Adipocyte (in vitro differentiated cells): ENCODE measurements around the gene TTC1.
"Not testable (repeated sequence)": the region's sequence is repeated elsewhere in the genome, so short reads cannot be mapped to it uniquely, and the experiment has no call there.

ENCODE experiments used
- DNase-seq: peaks from one replicate; pipeline ENCODE4 v3.0.0-alpha.2; 2015; ENCODE audit warnings: low read depth
- H3K27me3 ChIP-seq: replicated peaks from 2 replicates; pipeline ENCODE4 v1.7.0; 2013; ENCODE audit warnings: mild to moderate bottlenecking, low read length, moderate library complexity; ENCODE audit not compliant: control insufficient read depth, insufficient read depth
- H3K36me3 ChIP-seq: 2 replicates; pipeline ENCODE4 v1.7.0; 2013; ENCODE audit warnings: low read length, mild to moderate bottlenecking, moderate library complexity; ENCODE audit not compliant: control insufficient read depth, insufficient read depth, severe bottlenecking
- H3K4me1 ChIP-seq: 2 replicates; pipeline ENCODE4 v1.7.0; 2013; ENCODE audit warnings: mild to moderate bottlenecking, low read length, moderate library complexity; ENCODE audit not compliant: control insufficient read depth, insufficient read depth
- H3K4me3 ChIP-seq: 2 replicates; pipeline ENCODE4 v1.7.0; 2013; ENCODE audit warnings: mild to moderate bottlenecking, low read length, moderate library complexity
- H3K9ac ChIP-seq: 2 replicates; pipeline ENCODE4 v1.7.0; 2013; ENCODE audit warnings: mild to moderate bottlenecking, low read length, moderate library complexity
- H3K9me3 ChIP-seq: 2 replicates; pipeline ENCODE4 v1.7.0; 2013; ENCODE audit warnings: mild to moderate bottlenecking, low read length, moderate library complexity; ENCODE audit not compliant: control insufficient read depth

The TTC1 gene, protein sequence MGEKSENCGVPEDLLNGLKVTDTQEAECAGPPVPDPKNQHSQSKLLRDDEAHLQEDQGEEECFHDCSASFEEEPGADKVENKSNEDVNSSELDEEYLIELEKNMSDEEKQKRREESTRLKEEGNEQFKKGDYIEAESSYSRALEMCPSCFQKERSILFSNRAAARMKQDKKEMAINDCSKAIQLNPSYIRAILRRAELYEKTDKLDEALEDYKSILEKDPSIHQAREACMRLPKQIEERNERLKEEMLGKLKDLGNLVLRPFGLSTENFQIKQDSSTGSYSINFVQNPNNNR

DNA sequence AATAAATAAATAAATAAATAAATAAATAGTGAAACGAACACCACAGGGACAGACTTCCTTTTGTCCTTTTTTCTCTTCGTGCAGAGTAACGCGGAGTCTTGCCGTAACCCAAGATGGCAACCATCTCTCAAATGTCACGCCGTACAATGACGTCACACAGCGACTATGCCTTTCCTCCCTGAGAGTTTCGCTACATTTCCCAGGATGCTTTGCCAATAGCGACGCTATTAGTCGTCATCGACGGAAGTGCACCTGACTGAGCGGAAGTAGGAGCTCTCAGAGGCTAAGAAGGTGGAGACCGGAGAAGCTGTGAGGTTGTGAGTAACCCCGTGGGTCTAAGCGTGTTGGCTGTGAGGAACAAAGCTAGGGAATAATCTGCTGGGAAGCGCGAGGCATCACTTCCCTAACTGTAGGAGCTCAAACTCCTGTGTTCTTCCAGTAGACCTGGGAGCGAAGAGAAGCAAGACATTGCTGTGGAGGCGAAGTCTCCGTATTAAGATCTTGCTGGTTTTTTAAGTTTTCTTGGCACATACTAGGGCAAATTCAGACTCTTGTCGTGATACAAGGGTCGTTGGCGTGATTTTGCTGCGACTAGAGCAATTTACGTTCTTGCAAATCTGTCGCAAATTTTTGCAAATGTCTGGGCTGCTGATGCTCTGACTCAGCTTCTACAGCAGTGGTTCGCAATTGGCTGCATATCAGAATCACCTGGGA lies at the start of gene TTC1:
TTC1 (plus strand) TSS at position 263 of the 714 bp plus-strand sequence. CDS start 1,390 bp downstream, outside the sequence.
- DNase-seq, result peak; percentile 99
- peak within 1 kb of the TSS; percentile 92 for H3K9ac ChIP-seq
- H3K4me1 ChIP-seq, result peaks cover 22% of the 10 kb centered on the region
- peak within 1 kb of the TSS; percentile 98 for H3K4me3 ChIP-seq
- no peaks in the 10 kb centered on the region for H3K27me3 ChIP-seq
- peaks cover 16% of the 10 kb centered on the region for H3K36me3 ChIP-seq
- H3K9me3 ChIP-seq, result no peaks in the 10 kb centered on the region

DNA sequence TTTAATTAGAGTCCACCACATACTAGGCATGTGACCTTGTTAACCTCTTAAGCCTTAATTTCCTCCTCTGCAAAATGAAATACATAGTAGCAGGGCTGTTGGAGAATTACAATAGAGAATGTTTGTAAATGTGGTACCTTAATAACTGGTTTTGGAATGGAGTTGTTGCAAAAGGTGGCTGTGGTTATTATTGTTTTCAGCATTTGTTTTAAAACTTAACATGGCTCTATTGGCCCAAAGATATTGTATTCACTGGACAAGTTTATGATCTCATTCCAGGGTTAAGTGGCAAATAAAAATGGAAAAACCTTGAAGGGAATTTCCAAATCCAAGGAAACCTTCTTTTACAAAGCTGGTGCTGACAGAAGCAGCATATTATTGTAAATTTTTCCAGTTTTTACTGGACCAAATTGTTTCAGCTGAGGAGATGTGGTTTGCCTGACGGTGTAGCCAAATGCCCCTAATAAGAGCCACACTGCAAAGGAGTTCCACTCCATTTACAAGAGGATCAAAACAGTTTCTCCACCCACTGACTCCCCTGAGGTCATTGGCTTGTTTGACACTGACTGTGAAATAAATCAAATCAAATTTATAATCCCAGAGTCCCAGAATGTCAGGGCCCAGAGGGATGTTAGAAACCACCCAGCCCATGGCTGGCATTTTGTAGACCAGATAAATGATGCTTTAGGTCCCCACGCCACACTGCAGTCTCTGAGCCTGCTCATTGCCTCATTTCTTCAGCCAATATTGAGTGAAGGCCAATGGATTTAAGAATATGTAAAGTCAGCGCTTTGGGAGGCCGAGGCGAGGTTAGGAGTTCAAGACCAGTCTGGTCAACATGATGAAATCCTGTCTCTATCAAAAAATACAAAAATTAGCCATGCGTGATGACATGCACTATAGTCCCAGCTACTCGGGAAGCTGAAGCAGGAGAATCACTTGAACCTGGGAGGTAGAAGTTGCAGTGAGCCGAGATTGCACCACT lies 47.5 kb upstream of the TTC1 start:
- H3K9ac ChIP-seq, result no peak overlapping the region
- H3K36me3 ChIP-seq, result no peaks in the 10 kb centered on the region
- DNase-seq, result no peak
- no peaks in the 10 kb centered on the region for H3K9me3 ChIP-seq
- no peak overlapping the region for H3K4me3 ChIP-seq
- H3K4me1 ChIP-seq, result peaks cover 7% of the 10 kb centered on the region
- no peaks in the 10 kb centered on the region for H3K27me3 ChIP-seq

DNA sequence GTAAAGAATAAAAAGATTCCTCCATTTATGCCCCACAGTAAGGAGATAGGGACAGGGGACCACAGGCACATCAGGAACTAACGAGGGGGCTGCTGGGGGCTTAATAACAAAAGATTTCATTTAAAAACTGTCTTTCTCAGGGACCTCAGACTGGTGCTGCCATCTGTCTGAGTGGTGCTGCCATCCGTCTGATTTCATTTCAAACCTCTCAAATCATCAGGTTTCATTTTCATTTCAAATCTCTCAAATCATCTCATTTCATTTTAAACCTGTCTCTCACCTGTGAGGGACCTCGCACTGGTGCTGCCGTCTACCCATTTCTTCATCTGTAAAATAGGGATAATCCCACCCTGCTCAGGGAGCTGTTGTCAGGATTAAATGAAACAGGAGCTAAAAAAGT lies 46.7 kb upstream of the TTC1 start:
- H3K4me3 ChIP-seq, result no peak overlapping the region
- no peaks in the 10 kb centered on the region for H3K27me3 ChIP-seq
- H3K4me1 ChIP-seq, result peaks cover 4% of the 10 kb centered on the region
- no peak overlapping the region for H3K9ac ChIP-seq
- DNase-seq, result no peak
- H3K36me3 ChIP-seq, result no peaks in the 10 kb centered on the region
- H3K9me3 ChIP-seq, result no peaks in the 10 kb centered on the region

DNA sequence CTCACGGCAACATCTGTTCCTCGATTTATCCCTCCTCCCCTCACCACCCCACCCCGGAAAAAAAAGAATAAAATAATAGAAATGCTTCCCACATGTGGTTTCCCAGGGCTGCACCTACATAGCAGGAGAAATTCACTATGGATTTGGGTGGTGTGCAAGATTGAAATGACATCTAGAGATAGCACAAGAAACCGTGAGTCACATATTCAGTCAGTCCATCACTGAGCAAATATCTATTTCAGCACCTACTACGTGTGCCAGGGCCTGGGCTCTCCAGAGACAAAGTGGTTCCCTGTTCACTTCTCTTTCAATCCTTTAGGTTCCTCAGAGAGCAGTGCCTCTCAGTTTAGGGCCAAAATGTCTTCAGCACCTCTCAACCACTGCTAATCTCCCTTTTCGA lies 45.0 kb upstream of the TTC1 start:
- H3K4me3 ChIP-seq, result no peak overlapping the region
- no peaks in the 10 kb centered on the region for H3K9me3 ChIP-seq
- H3K27me3 ChIP-seq, result no peaks in the 10 kb centered on the region
- H3K36me3 ChIP-seq, result no peaks in the 10 kb centered on the region
- H3K9ac ChIP-seq, result no peak overlapping the region
- peaks cover 4% of the 10 kb centered on the region for H3K4me1 ChIP-seq
- DNase-seq, result no peak

DNA sequence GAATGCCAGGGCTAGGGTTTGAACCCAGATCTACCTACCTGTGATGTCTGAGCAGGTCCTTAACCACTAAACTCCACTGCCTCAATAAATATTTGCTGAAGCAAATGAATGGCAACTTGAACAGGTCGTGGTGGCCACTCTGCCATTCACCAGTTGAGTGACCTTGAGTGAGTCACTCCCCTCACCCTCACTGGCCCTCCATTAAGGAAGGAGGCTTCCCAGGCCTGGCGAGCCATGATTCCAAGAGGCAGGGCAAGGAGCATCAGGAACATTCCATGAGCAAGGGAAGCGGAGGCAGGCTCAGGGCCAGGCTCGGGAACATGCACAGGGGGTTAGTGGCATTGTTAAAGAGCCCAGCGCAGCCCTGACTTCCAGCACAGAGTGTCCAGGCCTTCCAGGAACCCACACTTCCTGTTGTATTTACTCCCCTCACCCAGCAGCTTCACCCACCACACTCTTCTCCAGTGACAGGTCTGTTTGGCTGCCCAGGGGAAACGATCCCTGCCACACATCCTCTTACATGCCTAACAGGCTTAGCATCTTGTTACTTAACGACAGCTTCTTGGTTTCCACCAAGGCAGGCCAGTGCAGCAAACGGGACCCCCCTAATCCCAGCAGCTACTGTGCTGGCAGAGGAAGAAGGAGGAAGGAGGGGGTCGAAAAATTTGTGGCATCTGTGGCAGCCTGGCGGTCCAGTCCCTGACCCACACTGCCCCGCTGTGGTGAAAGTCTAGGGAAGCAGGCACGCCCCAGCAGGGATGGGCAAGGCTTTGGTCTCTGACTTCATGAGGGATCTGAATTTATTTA lies 43.7 kb upstream of the TTC1 start:
- no peak overlapping the region for H3K9ac ChIP-seq
- H3K36me3 ChIP-seq, result no peaks in the 10 kb centered on the region
- H3K9me3 ChIP-seq, result no peaks in the 10 kb centered on the region
- H3K4me1 ChIP-seq, result peaks cover 4% of the 10 kb centered on the region
- no peaks in the 10 kb centered on the region for H3K27me3 ChIP-seq
- H3K4me3 ChIP-seq, result no peak overlapping the region
- peak; percentile 85 for DNase-seq

DNA sequence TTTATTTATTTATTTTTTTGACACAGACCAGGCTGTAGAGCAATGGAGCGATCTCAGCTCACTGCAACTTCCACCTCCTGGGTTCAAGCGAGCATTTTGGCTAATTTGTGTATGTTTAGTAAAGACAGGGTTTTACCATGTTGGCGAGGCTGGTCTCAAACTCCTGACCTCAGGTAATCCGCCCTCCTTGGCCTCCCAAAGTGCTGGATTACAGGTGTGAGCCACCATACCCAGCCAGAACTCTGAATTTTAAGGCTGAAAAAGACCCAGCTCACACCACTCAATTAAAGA lies 43.2 kb upstream of the TTC1 start:
- not testable (repeated sequence) for DNase-seq, H3K9ac ChIP-seq, H3K27me3 ChIP-seq, H3K4me1 ChIP-seq, H3K36me3 ChIP-seq, H3K4me3 ChIP-seq, H3K9me3 ChIP-seq

DNA sequence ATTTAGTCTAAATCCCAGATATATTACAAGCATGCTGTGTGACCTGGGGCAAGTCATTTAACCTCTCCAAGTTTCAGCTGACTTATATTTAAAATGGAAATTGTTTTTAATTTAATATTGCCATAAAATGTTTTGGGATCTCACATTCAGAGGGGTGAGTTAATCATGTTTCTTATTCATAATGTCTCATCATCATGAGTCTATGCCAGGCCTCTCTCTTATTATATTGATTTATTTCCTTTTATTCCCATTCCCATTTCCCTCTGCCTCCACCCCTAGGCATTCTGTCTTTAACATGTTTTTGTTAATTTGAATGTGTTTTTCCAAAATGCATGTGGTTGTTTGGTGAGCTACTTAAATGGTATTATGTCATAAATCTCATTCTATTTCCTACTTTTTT lies 39.0 kb upstream of the TTC1 start:
- H3K36me3 ChIP-seq, result no peaks in the 10 kb centered on the region
- H3K4me1 ChIP-seq, result peaks cover 9% of the 10 kb centered on the region
- no peaks in the 10 kb centered on the region for H3K27me3 ChIP-seq
- DNase-seq, result no peak
- no peak overlapping the region for H3K9ac ChIP-seq
- H3K4me3 ChIP-seq, result no peak overlapping the region
- H3K9me3 ChIP-seq, result no peaks in the 10 kb centered on the region

DNA sequence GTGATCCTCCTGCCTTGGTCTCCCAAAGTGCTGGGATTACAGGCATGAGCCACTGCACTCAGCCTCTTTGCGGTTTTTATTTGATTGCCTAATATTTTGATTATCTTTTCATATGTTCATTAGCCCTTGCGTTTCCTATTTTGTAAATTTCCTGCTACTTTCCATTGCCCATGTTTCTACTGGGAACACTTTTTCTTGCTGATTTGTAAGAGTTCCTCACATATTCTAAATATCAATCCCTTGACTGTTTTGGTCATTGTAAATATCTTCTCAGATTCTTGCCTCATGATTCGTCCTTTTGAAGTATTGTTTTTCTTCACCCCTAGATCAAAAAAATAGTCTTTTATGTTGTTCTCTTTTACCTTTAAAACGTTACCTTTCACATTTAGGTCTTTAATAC lies 37.9 kb upstream of the TTC1 start:
- Histone ChIP-seq H3K27me3 (no peaks in the 10 kb centered on the region), H3K9me3 (no peaks in the 10 kb centered on the region), H3K36me3 (no peaks in the 10 kb centered on the region), H3K9ac (no peak overlapping the region), H3K4me3 (no peak overlapping the region), H3K4me1 (peaks cover 18% of the 10 kb centered on the region)
- peak; percentile 38 for DNase-seq

DNA sequence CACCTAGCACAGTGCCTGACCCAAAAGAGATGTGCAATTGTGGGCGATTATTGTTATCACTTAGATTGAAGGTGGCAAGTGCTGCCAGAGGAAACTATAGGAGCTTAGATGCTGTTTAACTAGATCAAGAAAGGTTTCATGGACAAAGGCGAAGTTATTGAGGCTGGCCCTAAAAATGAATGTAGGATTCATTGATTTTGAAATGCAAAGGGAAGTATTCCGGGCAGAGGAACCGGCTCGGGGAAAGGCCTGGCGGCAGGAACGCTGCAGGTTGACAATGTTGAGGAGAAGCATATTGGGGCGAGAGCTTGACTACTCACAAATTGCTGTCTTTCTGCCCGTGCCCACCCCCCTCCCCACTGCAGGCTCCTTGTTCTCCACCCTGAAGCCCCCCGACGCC lies 37.4 kb upstream of the TTC1 start:
- peak overlapping the region; percentile 30 for H3K4me3 ChIP-seq
- DNase-seq, result no peak
- H3K9me3 ChIP-seq, result no peaks in the 10 kb centered on the region
- H3K27me3 ChIP-seq, result no peaks in the 10 kb centered on the region
- no peak overlapping the region for H3K9ac ChIP-seq
- no peaks in the 10 kb centered on the region for H3K36me3 ChIP-seq
- H3K4me1 ChIP-seq, result peaks cover 18% of the 10 kb centered on the region

DNA sequence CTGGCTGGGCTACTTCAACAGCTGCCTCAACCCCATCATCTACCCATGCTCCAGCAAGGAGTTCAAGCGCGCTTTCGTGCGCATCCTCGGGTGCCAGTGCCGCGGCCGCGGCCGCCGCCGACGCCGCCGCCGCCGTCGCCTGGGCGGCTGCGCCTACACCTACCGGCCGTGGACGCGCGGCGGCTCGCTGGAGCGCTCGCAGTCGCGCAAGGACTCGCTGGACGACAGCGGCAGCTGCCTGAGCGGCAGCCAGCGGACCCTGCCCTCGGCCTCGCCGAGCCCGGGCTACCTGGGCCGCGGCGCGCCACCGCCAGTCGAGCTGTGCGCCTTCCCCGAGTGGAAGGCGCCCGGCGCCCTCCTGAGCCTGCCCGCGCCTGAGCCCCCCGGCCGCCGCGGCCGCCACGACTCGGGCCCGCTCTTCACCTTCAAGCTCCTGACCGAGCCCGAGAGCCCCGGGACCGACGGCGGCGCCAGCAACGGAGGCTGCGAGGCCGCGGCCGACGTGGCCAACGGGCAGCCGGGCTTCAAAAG lies 36.9 kb upstream of the TTC1 start:
- H3K9ac ChIP-seq, result no peak overlapping the region
- H3K4me1 ChIP-seq, result peaks cover 18% of the 10 kb centered on the region
- DNase-seq, result peak; percentile 28
- H3K4me3 ChIP-seq, result peak overlapping the region; percentile 30
- H3K36me3 ChIP-seq, result no peaks in the 10 kb centered on the region
- H3K9me3 ChIP-seq, result no peaks in the 10 kb centered on the region
- no peaks in the 10 kb centered on the region for H3K27me3 ChIP-seq
